A673 (cell line): ENCODE measurements around the gene ANTKMT. TPM values are rescaled to one million over a fixed set of nuclear protein-coding genes. Genes with fewer than 3 reads are reported as not detected.
A peak's percentile ranks its signal among the peaks of the same experiment; 100 is the strongest.

Experiments
- BruUV-seq: library from RNA; stranded (reverse); fragments of 400-500 nt; replicated peaks from 2 replicates; lab custom pipeline; 2021; lab: Mats Ljungman, UMichigan
- CTCF ChIA-PET: fragments of 300-600 bp; sonication (Branson Sonifier 250); formaldehyde crosslinking; loops from one replicate; lab custom pipeline; 2022; ENCODE audit warnings: antibody characterized with exemption; lab: Charles Lee
- POLR2A ChIA-PET: fragments of 300-600 bp; sonication (Branson Sonifier 250); formaldehyde crosslinking; loops from one replicate; lab custom pipeline; 2022; ENCODE audit warnings: antibody characterized with exemption; ENCODE audit not compliant: low non-redundant PET; lab: Charles Lee
- DNase-seq: peaks from one replicate; pipeline ENCODE4 v3.0.0-alpha.2; 2015; ENCODE audit warnings: low spot score
- H3K27ac ChIP-seq: fragments of 200-600 bp; sonication (generic); 2 replicates; pipeline ENCODE4 v1.5.1; 2016; ENCODE audit warnings: mixed run types, low read depth, mild to moderate bottlenecking, mixed read lengths, antibody characterized with exemption, low read length; ENCODE audit not compliant: poor library complexity, severe bottlenecking
- H3K27me3 ChIP-seq: fragments of 200-600 bp; sonication (generic); replicated peaks from 2 replicates; pipeline ENCODE4 v1.6.1; 2017; ENCODE audit warnings: mixed run types, low read depth, mild to moderate bottlenecking, mixed read lengths, antibody characterized with exemption, low read length; ENCODE audit not compliant: insufficient read depth, poor library complexity
- H3K36me3 ChIP-seq: fragments of 200-600 bp; sonication (generic); 2 replicates; pipeline ENCODE4 v1.6.1; 2016; ENCODE audit warnings: mixed run types, mild to moderate bottlenecking, mixed read lengths, antibody characterized with exemption, low read length; ENCODE audit not compliant: insufficient read depth, poor library complexity, severe bottlenecking
- H3K4me1 ChIP-seq: fragments of 200-600 bp; sonication (generic); 2 replicates; pipeline ENCODE4 v1.6.1; 2017; ENCODE audit warnings: mixed run types, mild to moderate bottlenecking, mixed read lengths, antibody characterized with exemption, low read length; ENCODE audit not compliant: insufficient read depth, poor library complexity, severe bottlenecking
- H3K4me3 ChIP-seq: fragments of 200-600 bp; sonication (generic); 2 replicates; pipeline ENCODE4 v1.5.1; 2016; ENCODE audit warnings: low read depth, mixed run types, mild to moderate bottlenecking, mixed read lengths, low read length; ENCODE audit not compliant: poor library complexity, severe bottlenecking
- H3K9me3 ChIP-seq: fragments of 200-600 bp; sonication (generic); 2 replicates; pipeline ENCODE4 v1.6.1; 2016; ENCODE audit warnings: mixed run types, low read depth, mild to moderate bottlenecking, mixed read lengths, antibody characterized with exemption, low read length; ENCODE audit not compliant: poor library complexity, severe bottlenecking
- EZH2 ChIP-seq: fragments of 200-600 bp; sonication (generic); IDR thresholded peaks from 2 replicates; pipeline ENCODE4 v1.6.1; 2017; ENCODE audit warnings: borderline replicate concordance, low read depth, mild to moderate bottlenecking, mixed read lengths, antibody characterized with exemption, low read length; ENCODE audit not compliant: poor library complexity, severe bottlenecking
- intact Hi-C: fragments of 100-400 bp; cut with micrococcal nuclease; formaldehyde crosslinking; loops from one replicate; pipeline ENCODE4 v1.10.0; 2022; ENCODE audit not compliant: unreplicated experiment
- total RNA-seq: library from RNA; stranded (reverse); gene quantifications from 2 replicates; pipeline ENCODE4 v1.2.3, GENCODE V29; 2021
- TF ChIP-seq, protein P1 (sequence below): fragments of 300-800, 200-600 bp; sonication (generic); conservative IDR thresholded peaks from 2 replicates; pipeline ENCODE4 v1.5.1; 2017; ENCODE audit warnings: low read depth, mild to moderate bottlenecking, antibody characterized with exemption, low read length, moderate library complexity, mixed read lengths

ANTKMT gene
- total RNA-seq, 1 experiment from 2014 or later = 21.2 TPM

DNA sequence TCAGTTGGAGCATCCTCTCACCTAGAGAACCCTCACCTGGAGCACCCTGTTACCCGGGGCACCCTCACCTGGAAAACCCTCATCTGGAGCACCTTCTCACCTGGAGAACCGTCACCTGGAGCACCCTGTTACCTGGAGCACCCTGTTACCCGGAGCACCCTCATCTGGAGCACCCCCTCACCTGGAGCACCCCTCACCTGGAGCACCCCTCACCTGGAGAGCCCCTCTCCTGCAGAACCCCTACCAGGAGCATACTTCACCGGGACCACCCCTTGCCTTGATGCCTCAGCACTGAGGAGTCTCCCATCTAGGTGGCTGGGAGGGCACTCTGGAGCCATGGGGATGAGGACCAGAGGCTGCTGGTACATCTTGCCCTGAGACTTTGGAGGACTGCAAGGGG, 12.0 kb upstream of the ANTKMT start:
- intact Hi-C loops = no loop called here
- TF ChIP-seq, protein P1, sequence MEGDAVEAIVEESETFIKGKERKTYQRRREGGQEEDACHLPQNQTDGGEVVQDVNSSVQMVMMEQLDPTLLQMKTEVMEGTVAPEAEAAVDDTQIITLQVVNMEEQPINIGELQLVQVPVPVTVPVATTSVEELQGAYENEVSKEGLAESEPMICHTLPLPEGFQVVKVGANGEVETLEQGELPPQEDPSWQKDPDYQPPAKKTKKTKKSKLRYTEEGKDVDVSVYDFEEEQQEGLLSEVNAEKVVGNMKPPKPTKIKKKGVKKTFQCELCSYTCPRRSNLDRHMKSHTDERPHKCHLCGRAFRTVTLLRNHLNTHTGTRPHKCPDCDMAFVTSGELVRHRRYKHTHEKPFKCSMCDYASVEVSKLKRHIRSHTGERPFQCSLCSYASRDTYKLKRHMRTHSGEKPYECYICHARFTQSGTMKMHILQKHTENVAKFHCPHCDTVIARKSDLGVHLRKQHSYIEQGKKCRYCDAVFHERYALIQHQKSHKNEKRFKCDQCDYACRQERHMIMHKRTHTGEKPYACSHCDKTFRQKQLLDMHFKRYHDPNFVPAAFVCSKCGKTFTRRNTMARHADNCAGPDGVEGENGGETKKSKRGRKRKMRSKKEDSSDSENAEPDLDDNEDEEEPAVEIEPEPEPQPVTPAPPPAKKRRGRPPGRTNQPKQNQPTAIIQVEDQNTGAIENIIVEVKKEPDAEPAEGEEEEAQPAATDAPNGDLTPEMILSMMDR = no peak
- no peak for TF ChIP-seq EZH2
- no peak overlapping the region for H3K4me3 ChIP-seq
- no peaks in the 10 kb centered on the region for H3K36me3 ChIP-seq
- peaks cover 34% of the 10 kb centered on the region for H3K27me3 ChIP-seq
- DNase-seq = no peak
- H3K4me1 ChIP-seq = no peaks in the 10 kb centered on the region
- H3K9me3 ChIP-seq = no peaks in the 10 kb centered on the region
- POLR2A ChIA-PET = interaction anchor here (0.7 kb wide), 1 partner anchor 31 kb away, joined by 4 read pairs; no protein-coding TSS in a partner anchor
- BruUV-seq = no TSS peak
- H3K27ac ChIP-seq = no peak overlapping the region
- CTCF ChIA-PET = interaction anchor here (2.2 kb wide), 1 partner anchor 11 kb away, joined by 8 read pairs; no protein-coding TSS in a partner anchor

DNA sequence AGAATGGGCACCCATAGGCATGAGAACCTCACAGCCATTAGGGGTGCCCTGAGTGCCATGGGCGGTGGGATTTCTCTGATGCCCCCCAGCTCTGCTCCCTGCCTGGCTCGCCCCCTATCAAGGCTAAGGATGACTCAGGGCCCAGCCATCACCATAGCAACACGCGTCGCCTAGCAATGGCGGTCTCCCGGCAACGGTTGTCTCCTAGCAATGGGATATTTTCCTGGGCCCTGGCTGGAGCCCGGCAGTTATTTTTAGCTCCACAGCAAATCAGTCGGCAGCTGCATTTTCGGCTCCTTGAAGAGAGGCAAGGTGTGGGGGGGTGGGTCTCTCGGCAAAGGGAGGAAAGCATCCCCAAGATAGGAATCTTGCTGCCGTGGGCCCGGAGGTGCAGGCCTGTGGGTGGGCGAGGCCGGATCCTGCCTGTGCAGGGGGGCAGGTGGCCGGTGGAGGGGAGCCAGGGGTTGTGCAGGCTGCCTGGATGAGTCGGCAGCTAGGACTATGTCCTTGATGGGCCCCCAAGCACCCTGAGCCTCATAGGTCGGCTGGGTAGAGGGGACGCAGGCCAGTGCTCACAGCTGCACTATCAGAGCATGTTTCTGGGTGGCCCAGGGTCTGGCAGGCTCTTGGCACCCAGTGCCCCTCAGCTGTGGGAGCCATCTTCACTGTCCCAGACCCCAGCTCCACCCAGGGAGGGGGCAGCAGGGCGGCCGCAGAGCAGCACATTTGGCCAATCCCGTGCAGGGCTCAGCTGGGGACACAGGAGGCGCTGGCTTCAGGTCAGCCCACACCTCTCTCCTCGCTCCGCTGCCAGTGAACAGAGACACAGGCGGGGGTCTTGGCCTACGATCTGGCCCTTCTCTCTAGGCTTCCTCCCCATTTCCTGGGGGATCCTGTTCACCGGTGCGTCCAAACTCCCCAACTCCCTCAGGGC, 11.1 kb upstream of the ANTKMT start:
- POLR2A ChIA-PET = interaction anchor here (0.7 kb wide), 1 partner anchor 30 kb away, joined by 4 read pairs; no protein-coding TSS in a partner anchor
- CTCF ChIA-PET = interaction anchor here (0.5 to 2.2 kb wide), 2 partner anchors 10 to 90 kb away, joined by 3 to 8 read pairs; no protein-coding TSS in a partner anchor
- no peak overlapping the region for H3K4me3 ChIP-seq
- no TSS peak for BruUV-seq
- H3K27me3 ChIP-seq = peaks cover 25% of the 10 kb centered on the region
- no peaks in the 10 kb centered on the region for H3K9me3 ChIP-seq
- no peak overlapping the region for H3K27ac ChIP-seq
- no peaks in the 10 kb centered on the region for H3K4me1 ChIP-seq
- H3K36me3 ChIP-seq = no peaks in the 10 kb centered on the region
- intact Hi-C loops = loop anchor here (5.0 to 10.0 kb wide), 2 partner anchors 77 to 345 kb away; partner anchors contain the start of genes CHTF18 and RPUSD1
- TF ChIP-seq EZH2 = no peak
- TF ChIP-seq, protein P1 = no peak
- peak; percentile 87 for DNase-seq

DNA sequence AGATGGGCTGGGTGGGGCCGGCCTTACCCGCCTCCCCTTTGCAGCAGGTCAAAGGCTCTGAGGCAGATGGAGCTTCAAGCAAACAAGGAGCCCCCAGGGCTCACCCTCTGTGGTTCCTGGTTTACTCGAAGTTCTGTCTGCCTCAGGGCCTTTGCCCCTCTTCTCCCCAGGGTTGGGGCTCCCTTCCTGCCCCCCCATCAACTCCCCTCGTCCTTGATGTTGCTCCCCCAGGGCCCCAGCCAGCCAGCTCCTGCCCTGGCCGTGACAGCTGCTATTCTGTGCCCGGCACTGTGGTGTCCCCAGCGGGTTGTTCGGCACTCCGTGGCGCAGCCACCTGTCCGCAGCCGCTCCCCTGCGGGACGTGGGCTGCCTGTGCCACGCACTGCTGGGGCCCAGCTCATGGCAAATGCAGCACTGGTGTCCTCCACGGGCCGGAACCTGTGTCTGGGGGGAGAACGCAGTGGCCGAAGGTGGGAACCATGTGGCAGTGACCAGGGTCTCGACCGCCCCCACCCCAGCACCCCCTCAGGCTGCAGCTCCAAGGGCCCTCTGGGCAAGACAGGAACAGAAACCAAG, 10.4 kb upstream of the ANTKMT start:
- CTCF ChIA-PET = interaction anchor here (0.5 to 2.2 kb wide), 3 partner anchors 9 to 141 kb away, joined by 3 to 8 read pairs (median 3); no protein-coding TSS in a partner anchor

More for the DNA sequence above, 10.4 kb upstream of the ANTKMT start:
- Histone ChIP-seq H3K9me3 (no peaks in the 10 kb centered on the region), H3K4me1 (no peaks in the 10 kb centered on the region), H3K4me3 (no peak overlapping the region), H3K27ac (no peak overlapping the region), H3K27me3 (peaks cover 26% of the 10 kb centered on the region), H3K36me3 (no peaks in the 10 kb centered on the region)
- intact Hi-C loops = loop anchor here (5.0 to 10.0 kb wide), 2 partner anchors 77 to 344 kb away; partner anchors contain the start of genes CHTF18 and RPUSD1
- POLR2A ChIA-PET = no interaction called here
- BruUV-seq = no TSS peak
- DNase-seq = no peak
- TF ChIP-seq EZH2 = no peak
- TF ChIP-seq, protein P1 = no peak
